Stimulated activated CD4-positive, alpha-beta T cell treated with anti-CD3 and anti-CD28 coated beads, Interleukin-1b, Interleukin-23, amount 100 ng/mL, for 24 hours (primary cell): ENCODE measurements around the gene DNMT1.
"Not testable (repeated sequence)": the region's sequence is repeated elsewhere in the genome, so short reads cannot be mapped to it uniquely, and the experiment has no call there.

Experiments
- DNase-seq, 4 experiments: peaks; one replicate each; pipeline ENCODE4 v3.0.0-alpha.2; 2020; ENCODE audit warnings: low read depth in 4 of 4, low spot score in 1 of 4

DNMT1 gene

DNA sequence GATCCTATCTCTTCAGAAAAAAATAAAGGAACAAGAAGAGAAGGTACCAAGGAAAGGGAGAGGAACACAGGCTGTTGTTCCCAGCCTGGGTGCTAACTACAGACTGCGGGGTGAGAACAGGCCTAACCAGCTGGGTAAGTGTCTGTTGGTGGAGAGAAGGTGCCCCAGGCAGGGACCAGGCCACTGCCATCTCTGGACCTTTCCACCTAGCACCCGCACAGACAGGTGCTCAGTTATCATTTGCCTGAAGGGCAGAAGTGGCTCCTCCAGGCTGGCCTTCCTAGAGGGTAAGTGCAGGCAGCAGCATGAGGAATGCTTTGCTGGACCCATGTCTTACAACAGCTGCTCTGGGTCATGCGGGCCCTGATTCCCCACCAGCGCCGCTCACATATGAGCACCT, 10.1 kb downstream of the DNMT1 start:
- DNase-seq: no peak

DNA sequence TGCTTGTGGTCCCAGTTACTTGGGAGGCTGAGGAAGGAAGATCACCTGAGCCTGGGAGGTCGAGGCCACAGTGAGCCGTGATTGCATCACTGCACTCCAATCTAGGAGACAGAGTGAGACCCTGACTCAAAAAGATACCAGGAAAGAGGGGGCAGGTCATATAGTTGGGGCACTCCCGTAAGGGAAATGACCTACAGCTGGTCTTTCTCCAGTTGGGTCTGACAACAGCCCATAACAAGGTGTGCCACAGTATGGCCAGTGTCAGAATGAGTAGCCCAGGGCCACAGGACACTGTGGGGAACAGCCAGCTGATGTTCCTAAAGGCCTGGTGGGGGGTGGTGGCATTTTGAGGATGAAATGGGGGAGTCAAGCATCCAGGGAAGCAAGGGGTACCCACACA, 10.8 kb downstream of the DNMT1 start:
- no peak for DNase-seq

DNA sequence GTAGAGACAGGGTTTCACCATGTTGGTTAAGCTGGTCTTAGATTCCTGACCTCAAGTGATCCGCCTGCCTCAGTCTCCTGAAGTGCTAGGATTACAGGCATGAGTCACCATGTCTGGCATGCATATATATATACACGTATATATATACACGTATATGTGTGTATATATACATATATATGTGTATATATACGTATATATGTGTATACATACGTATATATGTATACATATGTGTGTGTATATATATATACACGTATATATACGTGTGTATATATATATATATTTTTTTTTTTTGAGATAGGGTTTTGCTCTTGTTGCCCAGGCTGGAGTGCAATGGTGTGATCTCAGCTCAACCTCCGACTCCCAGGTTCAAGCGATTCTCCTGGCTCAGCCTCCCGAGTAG, 11.9 kb downstream of the DNMT1 start:
- no peak for DNase-seq

DNA sequence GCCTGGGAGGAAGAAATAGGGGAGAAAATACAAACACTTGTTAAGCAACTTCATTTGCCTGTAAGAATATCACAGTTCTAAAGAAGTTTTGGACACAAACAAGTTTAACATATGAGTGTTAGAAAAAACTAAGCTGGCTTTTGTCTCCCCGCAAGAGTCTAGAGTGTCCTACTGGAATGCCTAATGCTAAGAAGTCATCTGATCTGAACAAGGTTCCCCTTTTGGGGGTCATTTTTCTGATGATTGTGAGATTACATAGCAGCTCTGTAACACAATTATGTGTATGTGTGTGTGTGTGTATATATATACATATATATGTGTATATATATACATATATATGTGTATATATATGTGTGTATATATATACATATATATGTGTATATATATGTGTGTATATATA, 12.7 kb downstream of the DNMT1 start:
- DNase-seq: no peak

DNA sequence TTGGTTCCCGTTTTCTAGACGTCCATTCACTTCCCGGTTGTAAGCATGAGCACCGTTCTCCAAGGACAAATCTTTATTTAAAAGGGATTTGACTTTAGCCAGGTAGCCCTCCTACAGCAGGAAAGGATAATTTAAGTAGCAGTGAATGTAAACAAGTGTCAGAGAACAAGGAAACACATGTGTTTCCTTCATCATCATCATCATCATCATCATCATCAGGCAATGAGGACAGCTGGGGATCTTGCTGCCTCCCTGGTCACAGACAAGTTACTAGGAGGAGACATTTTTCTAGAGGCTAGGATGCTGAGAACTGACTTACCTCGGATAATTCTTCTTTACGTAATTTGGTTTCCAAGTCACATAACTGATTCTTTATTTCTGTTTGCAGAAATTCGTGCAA, 14.3 kb downstream of the DNMT1 start:
- no peak for DNase-seq

DNA sequence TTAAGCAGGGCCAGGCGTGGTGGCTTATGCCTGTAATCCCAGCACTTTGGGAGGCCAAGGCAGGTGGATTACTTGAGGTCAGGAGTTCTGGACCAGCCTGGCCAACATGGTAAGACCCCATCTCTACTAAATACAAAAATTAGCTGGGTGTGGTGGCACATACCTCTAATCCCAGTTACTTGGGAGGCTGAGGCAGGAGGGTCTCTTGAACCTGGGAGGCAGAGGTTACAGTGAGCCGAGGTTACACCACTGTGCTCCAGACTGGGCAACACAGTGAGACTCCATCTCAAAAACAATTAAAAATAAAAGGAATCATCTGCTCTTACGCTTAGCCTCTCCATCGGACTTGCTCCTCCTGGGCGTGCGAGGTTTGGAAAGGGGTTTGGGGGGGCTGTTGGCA, 14.7 kb downstream of the DNMT1 start:
- DNase-seq: not testable (repeated sequence)

DNA sequence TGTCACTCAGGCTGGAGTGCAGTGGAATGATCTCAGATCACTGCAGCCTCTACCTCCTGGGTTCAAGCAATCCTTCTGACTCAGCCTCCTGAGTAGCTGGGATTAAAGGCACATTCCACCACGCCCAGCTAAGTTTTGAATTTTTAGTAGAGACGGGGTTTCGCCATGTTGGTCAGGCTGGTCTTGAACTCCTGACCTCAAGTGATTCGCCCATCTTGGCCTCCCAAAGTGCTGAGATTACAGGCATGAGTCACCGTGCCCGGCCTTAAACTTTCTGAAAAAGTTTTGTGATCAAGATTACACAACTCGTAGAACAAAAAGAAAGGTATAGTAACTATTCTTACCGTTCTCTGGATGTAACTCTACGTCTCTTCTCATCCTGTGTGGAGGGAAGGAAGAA, 21.2 kb downstream of the DNMT1 start:
- DNase-seq: no peak

DNA sequence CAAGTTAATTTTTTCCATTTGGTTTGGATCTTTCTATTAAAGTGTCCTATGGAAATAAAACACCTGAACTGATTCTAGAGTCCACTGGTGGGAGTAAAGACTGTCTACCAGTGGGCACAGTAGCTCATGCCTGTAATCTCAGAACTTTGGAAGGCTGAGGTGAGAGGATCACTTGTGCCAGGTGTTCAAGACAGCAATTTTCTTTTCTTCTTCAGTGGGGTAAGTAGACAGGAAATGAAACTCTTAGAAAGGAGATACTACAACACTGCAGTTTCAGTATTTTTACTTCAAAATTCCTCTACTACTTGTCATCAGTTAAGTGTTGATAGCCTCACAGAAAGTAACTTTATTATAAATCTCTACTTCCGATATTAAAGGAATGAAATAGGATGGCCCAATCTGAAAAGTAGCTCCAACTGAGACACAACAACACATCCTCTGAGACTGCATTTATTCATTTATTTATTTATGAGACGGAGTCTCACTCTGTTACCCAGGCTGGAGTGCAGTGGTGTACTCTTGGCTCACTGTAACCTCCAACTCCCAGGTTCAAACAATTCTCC, 26.3 kb downstream of the DNMT1 start:
- DNase-seq: no peak

DNA sequence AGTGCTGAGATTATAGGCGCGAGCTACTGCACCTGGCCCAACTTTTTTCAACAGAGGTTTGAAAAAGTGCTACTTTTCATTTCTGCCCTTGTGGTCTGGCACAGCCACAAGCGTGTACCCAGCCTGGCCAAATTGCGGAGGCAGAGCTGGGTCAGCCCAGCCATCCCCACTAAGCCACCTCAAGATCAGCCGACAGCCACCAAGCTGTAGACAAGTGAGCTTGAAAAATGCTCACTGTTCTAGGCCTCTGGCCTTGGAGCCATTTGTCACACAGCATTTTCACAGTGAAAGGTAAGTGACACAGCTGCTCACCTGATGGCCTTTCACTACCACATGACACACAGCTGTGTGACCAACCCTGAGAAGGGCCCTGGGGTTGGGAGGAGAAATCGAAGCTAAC, 27.3 kb downstream of the DNMT1 start:
- DNase-seq: no peak

DNA sequence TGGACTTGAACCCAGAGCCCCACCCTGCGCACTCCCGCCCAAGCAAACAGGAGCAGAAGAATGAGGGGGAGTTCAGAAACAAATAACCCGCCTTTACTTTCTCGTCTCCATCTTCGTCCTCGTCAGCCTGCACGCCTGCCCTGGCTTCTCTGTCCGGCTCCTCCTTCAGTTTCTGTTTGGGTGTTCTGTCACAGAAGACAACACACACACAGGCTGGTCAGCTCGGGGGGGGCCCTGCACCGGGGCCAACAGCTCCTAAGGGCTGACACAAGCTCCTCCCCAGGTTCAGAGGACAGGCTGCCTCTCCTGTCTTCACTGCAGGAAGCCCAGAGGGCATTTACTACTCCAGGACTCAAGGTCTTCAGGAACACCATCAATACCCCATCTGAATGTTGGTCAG, 28.3 kb downstream of the DNMT1 start:
- not testable (repeated sequence) for DNase-seq

DNA sequence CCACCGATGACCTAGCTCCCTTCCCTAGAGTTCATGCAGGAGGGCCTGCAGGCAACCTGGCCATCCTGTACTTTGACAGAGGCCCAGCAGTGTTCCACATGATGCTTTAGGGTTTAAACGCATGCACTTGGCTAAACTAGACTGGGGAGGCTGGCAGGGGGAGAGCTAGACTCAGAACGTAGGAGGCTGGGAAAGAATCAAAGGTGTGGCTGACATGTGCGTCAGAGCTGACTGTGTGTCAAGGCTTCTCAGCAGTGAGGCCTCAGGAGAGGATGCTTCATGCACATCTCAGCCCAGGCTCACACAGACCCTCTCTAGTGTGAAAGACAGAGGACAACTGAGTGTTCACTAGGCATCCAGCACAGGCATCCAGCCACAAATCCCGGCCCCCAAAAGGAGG, 28.7 kb downstream of the DNMT1 start:
- no peak for DNase-seq

DNA sequence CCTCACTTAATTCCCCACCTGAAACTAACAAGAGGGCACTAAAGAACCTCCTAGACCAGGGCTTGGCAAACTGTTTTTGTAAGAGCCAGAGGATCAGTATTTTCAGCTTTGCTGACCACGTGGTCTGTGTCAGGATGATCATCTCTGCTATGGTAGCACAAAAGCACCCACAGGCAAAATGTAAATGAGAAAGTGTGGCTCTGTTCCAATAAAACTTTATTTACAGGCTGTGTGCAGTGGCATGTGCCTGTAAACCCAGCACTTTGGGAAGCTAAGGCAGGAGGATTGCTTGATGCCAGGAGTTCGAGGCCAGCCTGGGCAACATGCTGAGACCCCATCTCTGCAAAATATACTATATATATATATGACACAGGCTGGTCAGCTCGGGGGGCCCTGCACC, 31.2 kb downstream of the DNMT1 start:
- no peak for DNase-seq

DNA sequence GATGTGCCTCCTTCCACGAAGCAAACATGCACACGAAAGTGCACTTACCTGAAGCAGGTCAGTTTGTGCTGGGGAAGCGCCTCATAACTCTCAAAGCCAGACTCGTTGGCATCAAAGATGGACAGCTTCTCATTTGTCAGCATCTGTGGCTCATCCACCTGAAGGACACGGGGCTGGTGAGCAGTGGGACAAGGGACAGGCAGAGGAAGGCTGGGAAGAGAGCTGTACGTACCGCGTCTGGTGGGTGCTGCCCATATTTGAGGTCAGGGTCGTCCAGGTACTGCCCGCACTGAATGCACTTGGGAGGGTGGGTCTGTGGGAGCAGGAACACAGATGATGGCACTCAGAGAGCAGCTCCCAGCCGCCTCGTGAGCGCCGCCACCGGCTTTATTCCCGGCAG, 35.1 kb downstream of the DNMT1 start:
- no peak for DNase-seq

DNA sequence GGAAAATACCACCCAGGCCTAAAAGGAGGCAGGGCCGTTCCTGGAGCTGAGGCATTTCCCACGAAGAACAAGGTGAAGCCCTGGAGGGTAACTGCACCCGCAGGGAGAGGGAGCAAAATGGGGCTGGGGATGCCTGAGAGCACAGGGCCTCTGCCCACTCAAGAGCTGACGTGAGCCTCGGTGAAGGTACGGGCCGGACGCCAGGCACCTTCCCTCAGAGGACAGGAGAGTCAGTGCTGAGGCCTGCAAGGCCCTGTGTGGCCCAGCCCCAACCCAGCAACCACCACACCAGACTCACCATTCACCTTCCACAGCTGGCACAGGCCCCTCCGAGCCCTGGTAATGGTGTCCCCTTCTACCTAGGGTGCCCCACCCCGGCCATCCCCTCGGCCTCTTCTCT, 36.3 kb downstream of the DNMT1 start:
- no peak for DNase-seq

DNA sequence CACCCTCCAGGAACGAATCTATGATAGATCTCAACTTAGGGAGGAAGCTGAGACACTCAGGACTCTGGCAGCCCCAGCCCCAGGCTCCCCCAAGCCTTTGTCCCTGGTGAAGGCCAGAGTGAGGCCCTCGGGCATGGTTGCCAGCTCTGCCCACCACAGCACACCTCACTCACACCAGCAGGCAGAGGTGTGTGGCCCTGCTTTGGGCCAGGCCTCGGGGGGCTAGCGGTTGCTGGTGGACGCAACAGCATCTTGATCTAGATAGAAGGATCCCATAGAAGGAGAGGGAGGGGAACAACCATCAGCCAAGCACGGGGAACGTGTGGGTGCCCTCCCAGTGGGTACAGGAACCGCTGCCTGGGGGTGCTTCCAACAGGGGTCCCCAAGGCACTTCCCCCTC, 36.7 kb downstream of the DNMT1 start:
- DNase-seq: no peak

DNA sequence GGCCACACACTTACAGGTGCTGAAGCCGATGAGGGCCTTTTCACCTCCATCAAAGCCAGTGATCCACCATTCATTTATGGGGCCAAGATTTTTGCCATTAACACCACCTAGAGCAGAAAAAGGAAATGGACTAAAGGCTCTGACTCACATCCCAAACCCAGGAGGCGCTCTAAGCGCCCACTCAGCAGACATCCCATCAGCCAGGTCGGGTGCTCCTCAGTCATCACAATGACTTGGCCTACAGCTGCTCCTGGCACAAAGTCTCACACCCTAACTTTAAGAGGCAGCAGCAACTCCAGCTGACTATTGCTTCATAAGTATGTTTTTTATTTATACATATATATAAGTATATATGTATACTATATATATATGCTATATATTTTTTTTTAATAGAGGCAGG, 38.9 kb downstream of the DNMT1 start:
- no peak for DNase-seq

DNA sequence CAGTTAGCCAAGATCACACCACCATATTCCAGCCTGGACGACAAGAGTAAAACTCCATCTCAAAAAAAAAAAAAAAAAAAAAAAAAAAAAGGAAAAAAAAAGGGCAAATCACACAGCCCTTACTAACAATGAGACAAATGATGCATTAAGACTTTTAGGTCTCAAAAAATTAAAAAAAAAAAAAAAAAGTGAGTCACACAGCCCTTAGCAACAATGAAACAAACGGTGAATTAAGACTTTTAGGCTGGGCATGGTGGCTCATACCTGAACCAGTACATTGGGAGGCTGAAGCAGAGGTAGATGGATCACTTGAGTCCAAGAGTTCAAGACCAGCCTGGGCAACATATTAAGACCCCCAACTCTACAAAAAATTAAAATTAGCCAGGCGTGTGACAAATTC, 42.7 kb downstream of the DNMT1 start:
- DNase-seq: no peak

DNA sequence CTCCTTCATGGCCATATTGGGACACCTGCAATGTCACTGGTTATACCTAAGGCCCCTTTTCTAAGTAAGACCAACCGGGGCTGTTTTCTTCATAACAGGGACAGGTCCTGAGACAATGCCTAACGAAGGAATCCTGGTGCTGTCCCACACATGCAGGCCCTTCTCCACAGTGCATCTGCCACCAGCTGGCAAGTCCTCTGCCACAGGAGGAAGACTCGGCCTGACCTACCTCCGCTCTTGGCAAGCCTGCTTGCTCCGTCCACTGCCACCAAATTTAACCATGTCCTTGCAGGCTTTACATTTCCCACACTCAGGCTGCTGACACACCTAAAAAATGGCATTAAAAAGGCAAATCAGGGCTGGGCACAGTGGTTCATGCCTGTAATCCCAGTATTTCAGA, 43.2 kb downstream of the DNMT1 start:
- no peak for DNase-seq

DNA sequence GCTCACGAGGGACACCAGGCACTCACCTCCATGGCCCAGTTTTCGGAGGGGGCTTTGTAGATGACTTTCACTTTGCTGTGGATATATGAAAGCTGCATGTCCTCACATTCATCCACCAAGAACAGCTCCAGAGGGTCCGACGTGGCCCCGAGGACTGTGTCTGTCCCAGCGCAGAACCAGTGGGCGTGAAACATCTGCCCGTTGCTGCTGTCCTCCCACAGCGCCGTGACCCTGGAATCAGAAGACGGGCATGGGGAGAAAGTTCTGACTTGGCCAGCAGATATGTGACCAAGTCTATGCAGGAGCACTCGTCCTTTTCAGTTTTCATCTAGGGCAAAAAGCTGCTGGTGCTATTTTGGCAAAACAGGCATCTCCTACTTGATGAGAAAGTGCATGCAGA, 45.3 kb downstream of the DNMT1 start:
- no peak for DNase-seq

DNA sequence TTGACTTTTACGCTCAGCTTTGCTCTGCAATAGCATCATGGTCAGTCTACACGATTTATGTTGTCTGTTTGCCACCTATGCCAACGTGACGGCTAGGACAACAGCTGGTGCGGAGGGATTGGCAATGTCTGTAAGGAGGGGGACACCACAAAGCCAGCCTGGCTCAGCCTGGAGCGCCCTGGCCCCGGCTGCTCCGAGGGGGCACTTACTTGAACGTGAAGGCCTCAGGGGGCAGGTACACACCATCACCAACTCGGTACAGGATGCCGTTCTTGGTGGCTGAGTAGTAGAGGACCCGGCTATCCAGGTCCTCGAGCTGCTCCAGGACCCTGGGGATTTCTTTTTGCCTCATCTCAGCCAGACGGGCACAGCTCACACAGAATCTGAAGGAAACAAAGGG, 48.6 kb downstream of the DNMT1 start:
- no peak for DNase-seq

DNA sequence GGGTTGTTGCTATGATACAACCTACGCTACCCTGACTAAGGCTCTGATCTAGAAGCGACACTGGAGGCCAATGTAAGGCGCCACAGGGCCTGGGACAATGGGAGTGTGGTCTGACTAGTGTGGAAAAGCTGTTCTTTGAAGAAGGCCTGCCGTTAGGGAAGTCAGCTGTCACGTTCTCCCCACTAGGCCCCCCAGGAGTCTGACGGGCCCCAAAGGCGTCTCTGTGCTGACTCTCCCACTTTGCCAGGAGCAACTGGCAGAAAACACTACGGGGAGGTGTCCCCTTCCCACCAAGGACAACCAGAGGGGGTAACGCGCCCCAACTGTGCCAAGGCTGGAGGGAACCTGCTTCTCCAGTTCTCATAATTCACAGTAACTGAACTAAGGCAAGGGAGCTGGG, 49.7 kb downstream of the DNMT1 start:
- no peak for DNase-seq

DNA sequence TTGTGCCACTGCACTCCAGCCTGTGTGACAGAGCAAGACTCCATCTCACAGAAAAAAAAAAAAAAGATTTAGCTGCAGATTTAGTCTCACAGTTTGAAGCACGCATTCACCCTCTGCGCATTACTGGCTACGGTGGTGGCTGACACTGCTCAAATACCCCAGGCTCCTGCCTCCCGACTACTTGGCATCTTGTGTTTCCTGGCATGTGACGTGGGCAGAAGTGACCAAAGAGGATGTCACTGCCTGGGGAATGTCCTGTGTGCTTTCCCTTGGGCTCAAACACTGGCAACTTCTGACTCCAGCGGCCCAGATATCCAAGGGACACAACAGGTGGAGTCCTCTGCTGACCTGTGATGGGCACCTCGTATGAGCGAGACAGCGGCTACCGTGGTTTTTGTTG, 50.4 kb downstream of the DNMT1 start:
- DNase-seq: no peak

DNA sequence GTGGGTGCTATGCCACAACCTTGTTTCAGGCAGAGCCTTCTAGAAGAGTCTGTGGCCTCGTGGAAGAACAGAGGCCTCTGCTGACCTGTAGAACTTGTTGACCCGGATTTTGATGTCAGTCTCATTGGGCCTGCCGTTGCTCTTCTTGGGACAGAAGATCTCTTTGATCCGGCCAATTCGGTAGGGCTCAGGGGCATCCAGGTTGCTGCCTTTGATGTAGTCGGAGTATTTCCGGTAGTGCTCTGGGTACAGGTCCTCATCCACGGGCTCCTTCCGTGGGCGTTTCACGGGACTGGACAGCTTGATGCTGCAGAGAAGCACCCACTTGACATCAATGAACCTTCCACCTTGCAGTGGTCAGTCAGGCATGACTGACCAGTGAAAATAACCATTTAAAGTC, 51.1 kb downstream of the DNMT1 start:
- DNase-seq: no peak
